CD4-positive, alpha-beta T cell treated with Interleukin-15 for 4 hours (primary cell): ENCODE measurements around the gene FAM217B.
"Not testable (repeated sequence)": the region's sequence is repeated elsewhere in the genome, so short reads cannot be mapped to it uniquely, and the experiment has no call there.

Source experiments
- DNase-seq: peaks from one replicate; pipeline ENCODE4 v3.0.0-alpha.2; 2020; ENCODE audit warnings: low spot score

FAM217B gene

GRCh38 chr20:59938696-59939051 is 1.5 kb upstream of the FAM217B start:
- DNase-seq: no peak

- DNase-seq: no peak
Observed at GRCh38 chr20:59939052-59939878, 924 bp upstream of the FAM217B start.

GRCh38 chr20:59939879-59940128 is 385 bp upstream of the FAM217B start:
- no peak for DNase-seq

GRCh38 chr20:59940956-59941294 is 736 bp downstream of the FAM217B start:
- DNase-seq: no peak

DNA sequence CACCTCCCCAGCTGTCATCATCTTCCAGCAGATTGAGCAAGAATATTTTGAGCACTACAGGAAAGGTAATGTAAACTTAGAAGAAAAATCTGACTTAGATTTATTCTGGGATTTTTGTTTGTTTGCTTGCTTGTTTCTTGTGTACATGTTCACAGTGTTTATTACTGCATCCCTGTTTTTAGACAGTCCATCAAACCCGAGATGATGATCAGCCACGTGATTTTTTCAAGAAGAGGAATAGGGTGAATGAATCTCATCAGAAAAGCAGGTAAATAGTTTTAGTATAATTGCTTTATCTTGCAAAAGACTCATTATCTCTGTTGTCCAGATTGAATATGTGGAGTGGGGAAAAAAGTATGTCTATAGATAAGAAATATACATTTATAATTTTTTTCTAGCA is 2.1 kb downstream of the FAM217B start:
- DNase-seq: no peak

- DNase-seq: no peak
Observed at GRCh38 chr20:59944726-59945125, 4.5 kb downstream of the FAM217B start.

DNA sequence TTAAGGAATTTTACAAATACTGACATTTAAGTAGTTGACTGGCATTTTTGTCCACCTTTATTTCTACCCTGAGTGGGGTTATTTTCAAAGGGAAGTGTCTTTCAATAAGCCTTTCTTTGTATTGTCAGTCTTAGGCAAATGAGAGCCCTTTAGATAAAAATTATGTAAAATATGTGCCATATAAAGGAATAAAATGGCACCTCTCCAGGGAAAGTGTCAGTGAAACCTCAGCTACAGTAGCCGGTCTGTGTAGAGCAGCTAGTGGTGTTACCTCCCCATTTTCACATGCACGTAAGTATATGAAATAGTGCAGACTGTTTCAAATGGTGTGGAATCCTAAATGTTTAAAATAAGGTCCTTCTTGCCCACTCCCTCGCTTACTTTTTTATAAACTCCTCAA is 5.0 kb downstream of the FAM217B start:
- no peak for DNase-seq

DNA sequence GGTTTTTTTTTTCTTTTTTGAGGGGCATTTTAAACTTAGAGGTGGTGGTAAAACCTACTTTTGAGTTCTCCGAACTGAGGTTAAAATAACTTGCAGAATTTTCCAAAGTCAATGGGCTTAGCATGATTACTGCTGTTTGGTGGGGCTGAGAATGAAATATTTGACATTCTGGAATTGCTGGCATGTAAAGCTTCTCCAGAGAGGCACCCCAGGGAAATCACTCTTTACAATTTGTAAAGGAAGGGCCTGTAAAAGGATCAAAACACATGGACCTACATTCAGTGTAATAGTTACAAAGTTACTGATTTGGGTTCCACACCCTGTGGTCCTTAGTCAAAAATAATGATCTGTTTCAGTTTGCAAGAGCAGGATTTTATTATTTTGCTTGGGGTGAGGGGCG is 5.5 kb downstream of the FAM217B start:
- no peak for DNase-seq

DNA sequence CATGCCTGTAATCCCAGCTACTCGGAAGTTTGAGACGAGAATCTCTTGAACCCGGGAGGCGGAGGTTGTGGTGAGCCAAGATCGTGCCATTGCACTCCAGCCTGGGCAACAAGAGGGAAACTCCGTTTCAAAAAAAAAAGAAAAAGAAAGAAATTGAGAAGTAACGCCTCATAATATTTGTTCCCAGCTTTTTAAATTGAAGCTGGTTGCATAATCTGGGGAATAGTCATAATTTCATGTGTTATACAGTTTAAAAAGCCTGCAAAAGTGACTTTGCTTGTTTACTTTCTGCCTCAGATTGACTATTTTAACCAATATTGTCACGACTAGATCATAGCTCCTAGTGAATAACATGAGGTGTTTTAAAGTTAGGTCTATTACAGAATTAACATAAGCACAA is 7.2 kb downstream of the FAM217B start:
- DNase-seq: no peak

DNA sequence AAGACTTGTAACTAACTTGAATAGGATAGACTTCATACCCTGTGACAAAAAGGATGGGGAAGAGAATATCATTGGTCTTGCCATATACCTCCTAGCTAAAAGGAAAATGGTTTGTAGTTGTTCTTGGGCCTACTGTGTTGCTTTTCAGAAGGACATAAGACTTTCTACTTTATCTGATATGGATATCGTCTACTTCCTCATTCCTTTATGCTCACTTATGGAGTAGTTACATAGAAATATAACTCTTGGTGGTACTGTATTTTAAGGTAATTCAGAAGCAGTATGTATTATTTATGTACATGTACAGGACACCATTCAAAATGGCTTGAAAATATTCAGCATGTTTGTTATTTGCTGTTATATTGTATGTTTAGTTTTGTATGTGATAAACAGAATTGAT is 8.0 kb downstream of the FAM217B start:
- DNase-seq: no peak

DNA sequence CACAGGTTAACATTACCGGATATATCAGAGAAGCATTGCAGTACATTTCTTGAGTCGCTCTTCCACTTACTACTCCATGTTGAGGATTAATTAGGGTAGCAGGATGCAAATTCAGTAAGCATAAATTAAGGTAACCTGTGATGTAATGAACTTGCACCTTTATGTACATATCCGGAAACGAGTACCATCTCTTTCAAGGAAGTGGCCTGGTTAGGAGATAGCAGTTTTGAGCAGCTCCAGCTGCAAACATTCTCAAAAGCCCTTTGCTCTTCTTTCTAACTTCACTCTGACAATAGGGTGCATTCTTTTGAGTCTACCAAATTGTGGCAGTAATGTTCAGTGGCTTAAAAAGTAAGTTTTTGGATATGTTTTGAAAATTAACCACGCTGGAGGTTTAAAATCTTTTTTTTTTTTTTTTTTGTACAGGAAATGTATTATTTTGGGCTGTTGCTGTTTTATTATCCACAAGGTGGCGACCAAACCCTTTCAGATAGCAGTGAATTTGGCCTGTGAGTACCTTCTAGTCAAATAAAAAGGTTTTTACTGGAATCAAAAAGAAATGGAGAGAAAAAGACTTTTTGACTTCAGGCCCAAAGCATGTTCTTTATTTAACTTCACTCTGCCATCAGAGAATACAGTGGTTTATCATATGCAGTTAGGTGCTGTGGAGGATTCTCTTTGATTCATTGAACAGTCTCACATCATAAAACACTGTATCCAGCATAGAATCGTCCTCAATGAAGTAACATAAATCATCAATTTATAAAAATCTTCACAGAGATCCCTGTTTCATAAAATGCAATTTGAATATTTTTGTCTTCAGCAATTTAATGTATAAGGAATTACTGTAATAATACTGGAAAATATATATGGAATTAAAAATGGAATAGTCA is 8.9 kb downstream of the FAM217B start:
- peak; percentile 60 for DNase-seq

GRCh38 chr20:59949911-59950310 is 9.7 kb downstream of the FAM217B start:
- DNase-seq: no peak

DNA sequence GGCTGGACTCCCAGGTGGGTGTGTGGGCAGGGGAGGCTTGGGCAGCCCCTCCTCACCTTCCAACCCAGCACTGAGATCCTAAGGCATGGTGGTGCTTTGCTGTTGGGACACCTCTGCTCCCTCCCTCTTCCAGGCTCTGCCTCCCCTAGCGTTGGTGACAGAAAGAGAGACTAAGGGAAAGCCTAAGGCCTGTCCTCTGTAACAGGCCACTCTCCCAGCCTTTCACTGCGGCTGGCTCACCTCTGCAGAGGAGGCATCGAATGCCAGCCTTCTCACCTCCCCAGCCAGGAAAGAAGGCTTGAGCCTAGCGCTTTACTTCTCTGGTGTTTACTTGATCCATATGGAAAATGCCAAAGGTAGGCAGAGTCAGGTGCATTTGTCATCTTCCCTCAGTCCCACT is 14.5 kb downstream of the FAM217B start:
- DNase-seq: no peak

DNA sequence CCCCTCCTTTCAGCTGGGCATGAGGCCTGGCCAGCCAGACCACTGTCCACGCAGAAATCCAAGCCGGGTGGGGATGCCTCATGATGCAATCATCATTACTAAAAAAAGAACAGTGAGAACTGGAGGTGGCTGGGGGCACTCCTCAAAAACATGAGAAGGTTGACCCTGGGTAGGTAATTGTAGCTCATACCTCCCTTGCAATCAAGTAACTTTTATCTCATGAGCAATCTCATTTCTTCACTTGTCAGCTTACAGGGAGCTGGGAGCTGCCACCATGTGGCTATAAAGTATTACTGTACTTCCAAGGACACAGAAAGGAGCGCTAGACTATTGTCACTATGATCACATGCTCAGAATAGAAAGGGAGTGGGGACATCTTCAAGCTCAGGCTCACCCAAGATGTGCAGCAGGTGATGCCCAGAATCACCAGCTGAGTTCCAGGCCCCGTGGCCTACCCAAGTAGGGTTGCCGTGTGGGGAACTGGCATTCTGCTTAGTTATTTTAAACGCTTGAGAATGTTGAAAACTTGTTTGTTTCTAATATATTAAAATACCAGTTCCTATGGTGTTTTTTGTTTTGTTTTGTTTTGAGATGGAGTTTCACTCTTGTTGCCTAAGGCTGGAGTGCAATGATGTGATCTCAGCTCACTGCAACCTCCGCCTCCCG is 15.1 kb downstream of the FAM217B start:
- DNase-seq: no peak

- not testable (repeated sequence) for DNase-seq
Observed at GRCh38 chr20:59957568-59957967, 17.4 kb downstream of the FAM217B start.

DNA sequence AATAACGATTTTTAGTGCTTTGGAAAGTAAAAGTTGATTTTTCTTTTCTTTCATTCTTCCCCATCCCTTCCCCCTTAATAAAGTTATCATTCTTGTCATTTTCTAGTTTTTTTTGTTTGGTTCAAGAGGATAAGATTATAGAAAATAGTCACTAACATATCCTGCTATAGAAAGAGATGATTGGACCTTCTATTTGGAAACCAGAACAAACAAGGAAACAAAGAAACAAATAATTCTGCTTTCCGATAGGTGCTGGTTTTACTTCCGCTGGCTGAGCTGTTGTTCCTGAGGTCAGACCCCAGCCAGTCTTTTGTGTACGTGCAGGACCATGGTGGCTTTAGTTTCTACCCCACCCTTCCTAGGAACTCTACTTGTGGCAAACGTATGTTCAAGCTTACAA is 17.9 kb downstream of the FAM217B start, which contains the start of gene CDH26:
Gene CDH26 (plus strand): TSS at position 301 of the 400 bp plus-strand sequence. CDS start 304 bp downstream, outside the sequence.
- no peak for DNase-seq

GRCh38 chr20:59958626-59959025 is 18.4 kb downstream of the FAM217B start:
- no peak for DNase-seq

DNA sequence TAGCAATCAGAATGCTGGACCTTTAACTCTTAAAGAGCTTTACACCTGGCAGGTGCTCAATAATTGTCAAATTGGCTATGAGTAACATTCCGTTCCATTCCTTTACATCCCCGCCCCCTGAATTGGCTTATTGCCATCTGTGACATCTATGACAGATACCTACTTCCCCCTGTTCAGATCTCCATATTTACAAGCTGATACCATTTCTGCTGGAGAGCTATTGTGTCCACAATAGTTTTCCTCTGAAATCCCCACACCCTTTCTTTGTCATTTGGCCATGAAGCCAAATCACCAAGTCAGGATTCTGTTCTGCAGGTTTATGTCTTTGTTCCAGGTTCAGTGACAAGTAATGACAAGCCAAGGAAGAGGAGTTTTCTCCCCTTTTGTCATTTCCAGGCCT is 21.2 kb downstream of the FAM217B start:
- no peak for DNase-seq

GRCh38 chr20:59962155-59962554 is 22.0 kb downstream of the FAM217B start:
- DNase-seq: no peak

- DNase-seq: no peak
Observed at GRCh38 chr20:59966428-59966827, 26.2 kb downstream of the FAM217B start.

- DNase-seq: no peak
Observed at GRCh38 chr20:59971428-59971827, 31.2 kb downstream of the FAM217B start.

GRCh38 chr20:59972037-59972801 is 32.0 kb downstream of the FAM217B start:
- DNase-seq: no peak
